SK-N-SH treated with all-trans-retinoic acid at 6 μM for 48 hours (cell line): ENCODE data around the gene NOTCH2.

Experiments used
- ATAC-seq: fragments of 200-7000 bp; cut with Tn5 transposase; 3 replicates; pipeline ENCODE4 v1.9.1; 2020; ENCODE audit warnings: mild to moderate bottlenecking, moderate library complexity
- ARNTL ChIP-seq: fragments of 450-650 bp; formaldehyde crosslinking; IDR thresholded peaks from 2 replicates; pipeline ENCODE4 v1.5.0; 2020; ENCODE audit warnings: low read depth, mild to moderate bottlenecking, moderate library complexity, borderline replicate concordance
- BACH2 ChIP-seq: fragments of 250-450 bp; sonication (Bioruptor Pico); IDR thresholded peaks from 2 replicates; pipeline ENCODE4 v1.9.0; 2021; ENCODE audit warnings: mild to moderate bottlenecking, borderline replicate concordance
- CSDC2 ChIP-seq: fragments of 250-450 bp; sonication (Bioruptor Pico); IDR thresholded peaks from 2 replicates; pipeline ENCODE4 v1.5.0; 2020; ENCODE audit warnings: mild to moderate bottlenecking, moderate library complexity
- ESRRG ChIP-seq: fragments of 250-450 bp; sonication (Bioruptor Pico); IDR thresholded peaks from 2 replicates; pipeline ENCODE4 v1.6.1; 2021; ENCODE audit warnings: mild to moderate bottlenecking
- GLIS3 ChIP-seq: fragments of 250-450 bp; sonication (Bioruptor Pico); IDR thresholded peaks from 2 replicates; pipeline ENCODE4 v1.5.0; 2020; ENCODE audit warnings: mild to moderate bottlenecking, moderate library complexity
- ISL1 ChIP-seq: fragments of 250-450 bp; sonication (Bioruptor Pico); IDR thresholded peaks from 2 replicates; pipeline ENCODE4 v2.1.2; 2022; ENCODE audit warnings: mild to moderate bottlenecking, moderate library complexity
- OSR1 ChIP-seq: fragments of 250-450 bp; sonication (Bioruptor Pico); IDR thresholded peaks from 2 replicates; pipeline ENCODE4 v1.8.0; 2022; ENCODE audit warnings: moderate library complexity, mild to moderate bottlenecking, inconsistent platforms
- PATZ1 ChIP-seq: fragments of 250-450 bp; sonication (Bioruptor Pico); IDR thresholded peaks from 2 replicates; pipeline ENCODE4 v1.8.0; 2020; ENCODE audit warnings: mild to moderate bottlenecking, moderate library complexity, borderline replicate concordance
- PPARA ChIP-seq: fragments of 250-450 bp; sonication (Bioruptor Pico); IDR thresholded peaks from 2 replicates; pipeline ENCODE4 v1.5.0; 2020; ENCODE audit warnings: mild to moderate bottlenecking, borderline replicate concordance
- RARB ChIP-seq: fragments of 250-450 bp; sonication (Bioruptor Pico); IDR thresholded peaks from 2 replicates; pipeline ENCODE4 v1.8.0; 2021; ENCODE audit warnings: mild to moderate bottlenecking, moderate library complexity
- SNAI2 ChIP-seq: fragments of 250-450 bp; sonication (Bioruptor Pico); IDR thresholded peaks from 2 replicates; pipeline ENCODE4 v1.5.0; 2020; ENCODE audit warnings: mild to moderate bottlenecking, moderate library complexity
- TCF4 ChIP-seq: fragments of 250-450 bp; sonication (Bioruptor Pico); IDR thresholded peaks from 2 replicates; pipeline ENCODE4 v1.8.0; 2021; ENCODE audit warnings: mild to moderate bottlenecking, moderate library complexity, borderline replicate concordance
- TOX ChIP-seq: fragments of 250-450 bp; sonication (Bioruptor Pico); IDR thresholded peaks from 2 replicates; pipeline ENCODE4 v1.8.0; 2021; ENCODE audit warnings: mild to moderate bottlenecking, moderate library complexity, borderline replicate concordance
- TSHZ2 ChIP-seq: fragments of 250-450 bp; sonication (Bioruptor Pico); IDR thresholded peaks from 2 replicates; pipeline ENCODE4 v1.5.0; 2020; ENCODE audit warnings: mild to moderate bottlenecking, moderate library complexity
- ZC3H10 ChIP-seq: fragments of 250-450 bp; sonication (Bioruptor Pico); IDR thresholded peaks from 2 replicates; pipeline ENCODE4 v1.5.1; 2021; ENCODE audit warnings: mild to moderate bottlenecking, moderate library complexity
- ZFP3 ChIP-seq: fragments of 250-450 bp; sonication (Bioruptor Pico); IDR thresholded peaks from 2 replicates; pipeline ENCODE4 v1.5.0; 2020; ENCODE audit warnings: mild to moderate bottlenecking, moderate library complexity
- ZFP30 ChIP-seq: fragments of 450-650 bp; formaldehyde crosslinking; IDR thresholded peaks from 2 replicates; pipeline ENCODE4 v1.5.0; 2022; ENCODE audit warnings: mild to moderate bottlenecking, moderate library complexity
- ZNF565 ChIP-seq: fragments of 450-650 bp; formaldehyde crosslinking; conservative IDR thresholded peaks from 2 replicates; pipeline ENCODE4 v1.5.0; 2020; ENCODE audit warnings: low read depth, mild to moderate bottlenecking, moderate library complexity
- ZNF70 ChIP-seq: fragments of 450-650 bp; formaldehyde crosslinking; IDR thresholded peaks from 2 replicates; pipeline ENCODE4 v1.5.0; 2020; ENCODE audit warnings: mild to moderate bottlenecking, moderate library complexity
- ZNF8 ChIP-seq: fragments of 450-650 bp; formaldehyde crosslinking; IDR thresholded peaks from 2 replicates; pipeline ENCODE4 v1.5.0; 2020; ENCODE audit warnings: mild to moderate bottlenecking, moderate library complexity
- TF ChIP-seq, protein P1 (sequence below): fragments of 250-450 bp; sonication (Bioruptor Pico); IDR thresholded peaks from 2 replicates; pipeline ENCODE4 v1.8.0; 2021; ENCODE audit warnings: low read depth, mild to moderate bottlenecking, moderate library complexity, borderline replicate concordance

Gene NOTCH2

DNA sequence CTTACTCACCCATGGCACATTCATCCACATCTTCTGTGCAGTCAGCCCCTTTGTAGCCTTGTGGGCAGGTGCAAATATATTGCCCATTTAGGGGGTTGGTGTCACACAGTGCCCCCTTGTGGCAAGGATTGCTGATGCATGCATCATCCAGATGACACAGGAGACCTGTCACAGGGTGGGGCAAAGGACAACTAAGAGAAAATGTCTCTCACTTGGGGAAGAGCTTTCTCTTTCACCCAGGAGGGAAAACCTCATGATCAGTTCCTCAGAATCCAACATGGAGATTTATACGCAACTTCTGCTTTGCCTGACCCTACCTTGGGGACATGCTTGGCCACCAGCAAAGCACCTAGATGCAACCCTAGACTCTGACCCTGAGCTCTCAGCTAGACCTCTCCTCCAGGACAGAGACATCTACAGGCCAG, 101.4 kb downstream of the NOTCH2 start:
- peak; percentile 60; the same call in 2 of the 3 replicates for ATAC-seq
- TF ChIP-seq ZNF565 (CRISPR knock-in tag) (no peak), TCF4 (CRISPR knock-in tag) (no peak), ZFP3 (CRISPR knock-in tag) (no peak), GLIS3 (CRISPR knock-in tag) (no peak), OSR1 (CRISPR knock-in tag) (no peak), ISL1 (CRISPR knock-in tag) (no peak), ZFP30 (no peak), TSHZ2 (no peak), RARB (CRISPR knock-in tag) (no peak), ARNTL (CRISPR knock-in tag) (no peak), PATZ1 (CRISPR knock-in tag) (no peak), ZC3H10 (no peak), CSDC2 (CRISPR knock-in tag) (no peak), TOX (CRISPR knock-in tag) (no peak), SNAI2 (CRISPR knock-in tag) (no peak), BACH2 (CRISPR knock-in tag) (no peak), ZNF8 (no peak)
- TF ChIP-seq, protein P1, sequence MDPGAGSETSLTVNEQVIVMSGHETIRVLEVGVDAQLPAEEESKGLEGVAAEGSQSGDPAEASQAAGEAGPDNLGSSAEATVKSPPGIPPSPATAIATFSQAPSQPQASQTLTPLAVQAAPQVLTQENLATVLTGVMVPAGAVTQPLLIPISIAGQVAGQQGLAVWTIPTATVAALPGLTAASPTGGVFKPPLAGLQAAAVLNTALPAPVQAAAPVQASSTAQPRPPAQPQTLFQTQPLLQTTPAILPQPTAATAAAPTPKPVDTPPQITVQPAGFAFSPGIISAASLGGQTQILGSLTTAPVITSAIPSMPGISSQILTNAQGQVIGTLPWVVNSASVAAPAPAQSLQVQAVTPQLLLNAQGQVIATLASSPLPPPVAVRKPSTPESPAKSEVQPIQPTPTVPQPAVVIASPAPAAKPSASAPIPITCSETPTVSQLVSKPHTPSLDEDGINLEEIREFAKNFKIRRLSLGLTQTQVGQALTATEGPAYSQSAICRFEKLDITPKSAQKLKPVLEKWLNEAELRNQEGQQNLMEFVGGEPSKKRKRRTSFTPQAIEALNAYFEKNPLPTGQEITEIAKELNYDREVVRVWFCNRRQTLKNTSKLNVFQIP (CRISPR knock-in tag), result no peak

DNA sequence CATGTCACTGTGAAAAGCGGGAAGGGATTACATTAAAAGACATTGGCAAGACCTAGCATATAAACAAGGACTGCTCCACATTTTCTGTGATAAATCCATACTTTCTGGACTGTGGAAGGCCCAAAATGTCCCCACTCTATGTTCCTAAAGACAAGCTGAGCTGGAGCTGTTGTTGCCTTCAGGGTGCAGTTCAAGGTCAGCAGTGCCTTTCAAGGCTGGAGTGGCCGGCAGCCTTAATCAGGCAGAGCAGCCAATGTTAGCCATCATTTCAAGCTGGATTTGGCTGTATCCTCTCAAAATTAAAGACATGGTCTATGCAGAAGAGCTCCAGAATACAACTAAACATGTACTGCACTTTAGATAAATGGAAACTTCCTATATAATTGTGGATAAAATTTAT, 102.8 kb downstream of the NOTCH2 start:
- no peak for ATAC-seq
- no peak for TF ChIP-seq ZNF8
- no peak for TF ChIP-seq ZC3H10
- TF ChIP-seq, all 23 proteins: peak for 0

DNA sequence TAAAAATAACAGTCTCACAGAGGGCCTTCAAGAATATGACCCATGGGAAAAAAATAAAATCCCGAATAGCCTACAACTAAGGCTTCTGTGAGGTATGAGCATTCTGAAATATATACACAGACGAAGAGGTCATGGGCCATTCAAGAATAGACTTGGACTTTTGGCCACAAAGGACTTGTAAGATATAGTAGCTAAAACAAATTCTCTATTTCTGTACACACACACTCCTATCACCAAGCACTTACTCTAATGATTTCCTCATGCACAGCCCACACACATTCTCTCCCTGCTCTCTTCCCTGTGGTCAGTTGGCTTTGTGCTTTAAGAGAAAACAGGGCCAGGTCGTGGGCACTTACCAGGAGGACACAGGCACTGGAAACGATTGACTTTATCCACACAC, 103.4 kb downstream of the NOTCH2 start:
- TF ChIP-seq ZNF70 (CRISPR knock-in tag) (peak; percentile 41; the same call in 1 of the 2 replicates), TSHZ2 (no peak), ZFP30 (no peak)
- ATAC-seq, result peak; percentile 32; the same call in 2 of the 3 replicates

GRCh38 chr1:119964673-119965363, 104.6 kb downstream of the NOTCH2 start:
- no peak for TF ChIP-seq SNAI2 (CRISPR knock-in tag)
- TF ChIP-seq, protein P1 (CRISPR knock-in tag), result no peak
- no peak for TF ChIP-seq CSDC2 (CRISPR knock-in tag)
- TF ChIP-seq ZNF70 (CRISPR knock-in tag), result no peak
- TF ChIP-seq PPARA (CRISPR knock-in tag), result no peak
- TF ChIP-seq ISL1 (CRISPR knock-in tag), result no peak
- no peak for TF ChIP-seq ESRRG
- no peak for TF ChIP-seq TOX (CRISPR knock-in tag)
- no peak for TF ChIP-seq TSHZ2
- no peak for TF ChIP-seq TCF4 (CRISPR knock-in tag)
- TF ChIP-seq ZNF8, result no peak
- TF ChIP-seq, all 23 proteins: peak for 0
- peak; percentile 74 for ATAC-seq
